Peyer's patch (tissue), 4 donors: ENCODE results near the gene VASN. TPM values are rescaled to one million over a fixed set of nuclear protein-coding genes. Genes with fewer than 3 reads are reported as not detected.
A peak's percentile ranks its signal among the peaks of the same experiment; 100 is the strongest.

ENCODE experiments used
- DNase-seq, 3 donors: peaks; one replicate each; pipeline ENCODE4 v3.0.0-alpha.2; 2017 to 2019
- H3K27ac ChIP-seq, 4 donors: fragments of 200-600 bp; sonication (generic); one replicate each; pipeline ENCODE4 v1.5.1; 2016 to 2019
- H3K27me3 ChIP-seq, 2 donors: fragments of 200-600 bp; sonication (generic); one replicate each; pipeline ENCODE4 v1.5.1; 2019
- H3K36me3 ChIP-seq, 3 donors: fragments of 200-600 bp; sonication (generic); one replicate each; pipeline ENCODE4 v1.5.1; 2016 to 2019
- H3K4me1 ChIP-seq, 4 donors: fragments of 200-600 bp; sonication (generic); one replicate each; pipeline ENCODE4 v1.5.1; 2016 to 2019
- H3K4me3 ChIP-seq, 4 donors: fragments of 200-600 bp; sonication (generic); 1 replicate in 3 of 4; 2 replicates in 1 of 4; pipeline ENCODE4 v1.5.1; 2016 to 2019; ENCODE audit warnings: mild to moderate bottlenecking in 1 of 4
- H3K9me3 ChIP-seq, 4 donors: fragments of 200-600 bp; sonication (generic); one replicate each; pipeline ENCODE4 v1.5.1; 2016 to 2019; ENCODE audit warnings: mild to moderate bottlenecking in 1 of 4
- POLR2A ChIP-seq, 2 donors: fragments of 450-650 bp; IDR thresholded peaks; one replicate each; pipeline ENCODE4 v1.5.1; 2017; ENCODE audit warnings: antibody characterized with exemption in 2 of 2, mild to moderate bottlenecking in 2 of 2, moderate library complexity in 2 of 2
- total RNA-seq, 4 donors: library from RNA; depleted of rRNA; stranded (reverse); fragments of >200 nt; gene quantifications; one replicate each; pipeline ENCODE4 v1.1.0, GENCODE V29; 2016
- TF ChIP-seq, protein P1 (sequence below), 6 experiments: fragments of 450-650 bp in 4 of 6; fragments of 200-600 bp in 2 of 6; sonication (generic) in 1 of 6; IDR thresholded peaks; one replicate each; pipeline ENCODE4 v1.5.1; 2017 to 2019; ENCODE audit warnings: antibody characterized with exemption in 6 of 6, mild to moderate bottlenecking in 3 of 6, moderate library complexity in 1 of 6

The VASN gene
- total RNA-seq, 4 donors from 2014 or later = 2.1 to 18.2 (median 8.4) TPM

DNA sequence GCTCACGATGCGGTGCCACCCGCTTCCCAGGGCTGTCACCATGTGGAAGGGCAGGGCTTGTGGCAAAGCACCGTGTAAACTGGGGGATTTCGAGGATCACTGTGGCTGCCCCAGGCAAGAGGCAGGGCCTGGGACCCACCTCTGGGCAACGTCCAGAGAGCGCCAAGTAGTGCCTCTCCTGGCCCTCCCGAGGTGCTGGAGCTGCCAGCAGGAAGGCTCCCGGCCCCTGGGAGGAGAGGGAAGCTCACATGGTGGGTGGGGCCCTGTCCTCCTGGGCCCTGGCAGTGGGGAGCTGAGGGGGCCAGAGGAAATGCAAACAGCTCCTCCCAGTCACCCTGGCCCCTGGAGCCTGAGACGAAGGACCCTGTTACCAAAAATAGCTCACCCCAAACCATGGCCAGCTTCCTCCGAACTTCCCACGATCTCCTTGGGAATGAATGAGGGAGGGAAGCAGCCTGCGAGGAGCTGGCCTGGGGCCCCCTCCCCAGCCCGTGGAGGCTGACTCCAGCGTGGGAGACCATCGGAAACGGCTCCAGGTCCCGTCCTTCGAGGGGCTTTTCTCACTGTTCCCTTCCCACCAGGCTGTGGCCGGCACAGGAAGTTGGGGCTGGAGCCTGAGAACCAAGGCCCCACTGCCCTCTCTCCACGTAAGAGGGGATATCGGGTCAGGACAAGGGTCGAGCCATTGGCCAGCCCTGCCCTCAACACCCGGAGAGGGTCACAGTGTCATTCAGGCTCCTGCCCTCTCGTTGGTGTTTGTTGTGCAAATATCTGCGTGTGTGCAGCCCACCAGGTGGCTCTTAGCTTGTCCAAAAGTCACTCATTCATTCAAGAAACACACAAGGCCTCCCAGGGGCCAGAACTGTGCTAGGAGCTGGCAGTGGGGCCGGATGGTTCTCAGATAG is 17.7 kb downstream of the VASN start:
- Histone ChIP-seq H3K27ac (peak overlapping the region in 3 of 4 donors; percentile 10 to 57 (median 47)), H3K36me3 (peaks cover 0 to 87% (median 0%) of the 10 kb centered on the region in 3 donors), H3K4me3 (no peak overlapping the region), H3K4me1 (peaks cover 0 to 7% (median 0%) of the 10 kb centered on the region in 4 donors), H3K9me3 (no peaks in the 10 kb centered on the region), H3K27me3 (no peaks in the 10 kb centered on the region)
- DNase-seq = no peak
- TF ChIP-seq, protein P1, sequence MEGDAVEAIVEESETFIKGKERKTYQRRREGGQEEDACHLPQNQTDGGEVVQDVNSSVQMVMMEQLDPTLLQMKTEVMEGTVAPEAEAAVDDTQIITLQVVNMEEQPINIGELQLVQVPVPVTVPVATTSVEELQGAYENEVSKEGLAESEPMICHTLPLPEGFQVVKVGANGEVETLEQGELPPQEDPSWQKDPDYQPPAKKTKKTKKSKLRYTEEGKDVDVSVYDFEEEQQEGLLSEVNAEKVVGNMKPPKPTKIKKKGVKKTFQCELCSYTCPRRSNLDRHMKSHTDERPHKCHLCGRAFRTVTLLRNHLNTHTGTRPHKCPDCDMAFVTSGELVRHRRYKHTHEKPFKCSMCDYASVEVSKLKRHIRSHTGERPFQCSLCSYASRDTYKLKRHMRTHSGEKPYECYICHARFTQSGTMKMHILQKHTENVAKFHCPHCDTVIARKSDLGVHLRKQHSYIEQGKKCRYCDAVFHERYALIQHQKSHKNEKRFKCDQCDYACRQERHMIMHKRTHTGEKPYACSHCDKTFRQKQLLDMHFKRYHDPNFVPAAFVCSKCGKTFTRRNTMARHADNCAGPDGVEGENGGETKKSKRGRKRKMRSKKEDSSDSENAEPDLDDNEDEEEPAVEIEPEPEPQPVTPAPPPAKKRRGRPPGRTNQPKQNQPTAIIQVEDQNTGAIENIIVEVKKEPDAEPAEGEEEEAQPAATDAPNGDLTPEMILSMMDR (IDR thresholded peaks at IDR 0.05) = no peak
- TF ChIP-seq POLR2A (IDR thresholded peaks at IDR 0.05) = no peak

DNA sequence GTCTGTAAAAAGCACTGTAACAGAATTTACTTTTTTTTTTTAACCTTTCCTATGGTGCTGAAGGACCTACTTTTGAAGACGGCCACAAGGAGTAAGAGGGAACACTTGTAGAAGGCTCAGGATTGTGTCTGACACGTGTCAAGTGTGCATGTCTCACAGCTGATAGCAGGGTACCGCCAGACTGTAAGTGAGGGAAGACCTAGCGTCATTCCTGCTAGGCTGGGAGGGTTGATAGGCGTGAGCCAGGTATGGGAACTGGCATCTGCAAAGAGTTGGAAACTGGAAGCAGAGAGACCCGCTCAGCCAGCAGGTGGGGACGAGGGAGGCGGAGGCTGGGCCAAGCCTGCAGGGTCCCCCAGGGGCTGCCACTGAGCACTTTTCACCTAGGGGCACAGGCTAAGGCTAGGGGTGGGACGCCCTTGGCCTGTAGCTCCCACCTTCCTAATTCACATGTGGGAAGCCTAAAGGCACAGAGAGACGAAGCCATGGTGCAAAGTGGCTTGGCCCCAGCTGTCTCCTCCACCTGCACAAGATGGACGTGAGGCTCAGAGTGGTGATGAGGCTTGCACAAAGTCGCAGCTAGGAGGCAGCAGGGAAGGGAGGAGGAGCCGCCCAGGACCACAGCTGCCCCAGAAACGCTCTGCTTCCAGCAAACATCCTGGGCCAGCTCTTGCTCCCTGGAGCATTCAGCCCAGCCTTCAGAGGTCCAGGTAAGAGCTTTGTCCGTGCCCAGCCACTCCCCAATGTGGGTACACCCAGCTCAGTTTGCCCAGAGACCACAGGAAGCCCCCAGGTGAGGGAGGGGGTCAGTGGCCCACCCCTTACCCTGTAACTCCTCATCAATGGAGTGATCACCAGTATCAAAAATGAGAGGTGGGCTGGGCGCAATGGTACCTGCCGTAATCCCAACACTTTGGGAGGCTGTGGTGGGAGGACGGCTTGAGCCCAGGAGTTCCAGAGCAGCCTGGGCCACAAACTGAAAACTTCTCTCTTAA is 18.9 kb downstream of the VASN start:
- TF ChIP-seq, protein P1 (IDR thresholded peaks at IDR 0.05) = no peak
- TF ChIP-seq POLR2A (IDR thresholded peaks at IDR 0.05) = no peak
- DNase-seq = no peak
- Histone ChIP-seq H3K36me3 (peaks cover 0 to 86% (median 0%) of the 10 kb centered on the region in 3 donors), H3K27me3 (no peaks in the 10 kb centered on the region), H3K4me1 (peaks cover 0 to 7% (median 0%) of the 10 kb centered on the region in 4 donors), H3K9me3 (no peaks in the 10 kb centered on the region), H3K27ac (no peak overlapping the region), H3K4me3 (no peak overlapping the region)

DNA sequence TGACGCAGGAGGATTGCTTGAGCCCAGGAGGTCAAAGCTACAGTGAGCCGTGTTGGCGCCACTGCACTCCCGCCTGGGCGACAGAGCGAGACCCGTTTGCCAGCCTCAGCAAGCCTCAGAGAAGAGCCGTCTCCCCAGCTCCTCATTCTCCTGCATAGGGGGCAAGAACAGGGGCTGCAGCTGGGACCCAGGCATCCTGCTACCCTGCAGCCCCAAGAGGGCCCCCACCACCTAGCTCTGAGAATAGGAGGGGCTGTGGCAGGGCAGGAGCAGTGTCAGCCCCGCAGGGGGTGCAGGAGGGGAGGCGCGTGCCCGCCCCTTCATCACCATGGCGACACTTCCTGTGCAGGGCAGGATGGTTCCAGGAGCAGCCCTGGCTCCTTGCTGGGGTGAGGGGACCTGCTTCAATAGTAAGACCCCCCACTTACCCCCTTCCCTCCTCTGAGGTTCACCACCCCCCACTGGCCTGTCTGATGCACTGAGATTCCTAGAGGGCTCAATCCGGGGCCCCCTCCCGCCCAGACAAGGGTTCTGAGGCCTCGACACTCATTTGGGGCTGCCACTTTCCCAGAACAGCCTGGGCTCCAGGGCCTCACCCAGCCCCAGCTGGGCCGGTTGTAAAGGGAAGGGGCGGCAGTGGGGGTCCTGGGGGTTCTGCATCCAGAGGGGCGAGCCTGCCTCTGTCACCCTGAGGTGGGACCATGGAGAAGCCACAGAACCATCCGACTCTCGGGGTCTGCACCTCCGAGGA is 20.2 kb downstream of the VASN start:
- peaks cover 0 to 88% (median 0%) of the 10 kb centered on the region in 3 donors for H3K36me3 ChIP-seq
- H3K9me3 ChIP-seq = no peaks in the 10 kb centered on the region
- TF ChIP-seq, protein P1 (IDR thresholded peaks at IDR 0.05) = no peak
- TF ChIP-seq POLR2A (IDR thresholded peaks at IDR 0.05) = no peak
- DNase-seq = no peak
- H3K27me3 ChIP-seq = no peaks in the 10 kb centered on the region
- no peak overlapping the region for H3K27ac ChIP-seq
- H3K4me1 ChIP-seq = peaks cover 0 to 7% (median 0%) of the 10 kb centered on the region in 4 donors
- no peak overlapping the region for H3K4me3 ChIP-seq

DNA sequence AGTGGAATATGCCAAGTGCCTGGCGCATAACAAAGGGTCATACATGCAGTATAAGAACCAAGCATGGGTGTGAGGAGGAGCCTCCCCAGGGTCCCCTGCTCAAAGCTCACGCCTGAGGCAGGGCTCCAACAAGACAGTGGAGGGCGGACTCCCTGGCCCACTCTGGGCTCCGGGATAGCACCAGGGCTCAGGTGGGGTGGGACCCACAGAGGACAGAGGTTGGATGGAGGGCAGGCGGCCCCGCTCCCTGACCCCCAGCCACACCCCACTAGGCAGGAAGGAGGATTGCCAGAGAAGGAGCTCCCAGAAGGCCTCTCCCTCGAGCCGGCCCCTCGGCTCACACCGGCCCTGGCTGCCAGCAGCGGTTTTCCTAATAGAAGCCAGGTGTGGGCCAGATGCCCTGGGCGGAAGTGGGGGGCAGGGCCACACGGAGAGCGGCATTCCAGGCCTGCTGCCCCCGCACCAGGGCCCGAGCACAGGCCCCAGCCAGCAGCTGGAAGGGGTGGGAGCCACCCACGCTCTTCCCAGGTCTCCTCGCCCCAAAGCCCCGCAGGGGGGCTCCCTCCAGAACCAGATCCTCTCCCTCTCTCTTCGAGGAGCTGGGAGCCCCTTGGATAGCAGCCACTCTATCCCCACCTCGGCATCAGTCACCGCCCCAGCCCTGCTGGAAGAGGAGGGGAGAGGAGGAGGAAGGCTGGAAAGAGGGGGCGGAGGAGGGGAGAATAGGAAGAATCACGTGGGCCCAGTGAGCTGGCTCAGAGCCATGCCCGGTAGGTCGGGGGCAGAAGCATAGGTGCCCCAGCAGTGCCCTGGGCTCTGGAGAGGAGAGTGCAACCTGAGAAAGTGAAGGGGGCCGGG is 21.0 kb downstream of the VASN start:
- Histone ChIP-seq H3K9me3 (no peaks in the 10 kb centered on the region), H3K27ac (peak overlapping the region in 1 of 4 donors; percentile 49), H3K27me3 (no peaks in the 10 kb centered on the region), H3K4me1 (peaks cover 0 to 7% (median 0%) of the 10 kb centered on the region in 4 donors), H3K36me3 (peaks cover 0 to 87% (median 0%) of the 10 kb centered on the region in 3 donors), H3K4me3 (no peak overlapping the region)
- no peak for DNase-seq
- TF ChIP-seq POLR2A (IDR thresholded peaks at IDR 0.05) = no peak
- TF ChIP-seq, protein P1 (IDR thresholded peaks at IDR 0.05) = no peak
